GM10248 (cell line): ENCODE data around the gene ADAMTSL1.

Experiments used
- CTCF ChIA-PET: fragments of 300-600 bp; sonication (Branson Sonifier 250); formaldehyde crosslinking; extraction: SDS; loops from one replicate; lab custom pipeline; 2021; ENCODE audit warnings: antibody characterized with exemption; lab: Yijun Ruan, JAX
- POLR2A ChIA-PET: fragments of 350-650 bp; sonication (Branson Sonifier 250); formaldehyde crosslinking; extraction: SDS; loops from one replicate; lab custom pipeline; 2020; ENCODE audit warnings: antibody characterized with exemption; lab: Yijun Ruan, JAX
- DNase-seq: peaks from one replicate; pipeline ENCODE4 v3.0.0; 2012; ENCODE audit errors: extremely low spot score
- CTCF ChIP-seq: IDR thresholded peaks from 2 replicates; pipeline ENCODE4 v1.5.1; 2012; ENCODE audit warnings: mild to moderate bottlenecking, low read depth; ENCODE audit errors: extremely low read depth, missing control alignments, control extremely low read depth

ADAMTSL1 gene

GRCh38 chr9:18798106-18798505 is 324.2 kb downstream of the ADAMTSL1 start:
- no peak for DNase-seq
- CTCF ChIA-PET: interaction anchor here (1.3 kb wide), 1 partner anchor 10 kb away, joined by 3 read pairs; no protein-coding TSS in a partner anchor
- POLR2A ChIA-PET: no interaction called here
- TF ChIP-seq CTCF: no peak

- ChIA-PET CTCF (interaction anchor here (1.3 to 1.4 kb wide), 2 partner anchors 10 to 12 kb away, joined by 3 to 4 read pairs; no protein-coding TSS in a partner anchor), POLR2A (no interaction called here)
- no peak for TF ChIP-seq CTCF
- DNase-seq: no peak
Measured at GRCh38 chr9:18798508-18799290, 324.7 kb downstream of the ADAMTSL1 start.

GRCh38 chr9:18799428-18799827 is 325.5 kb downstream of the ADAMTSL1 start:
- DNase-seq: no peak
- TF ChIP-seq CTCF: no peak
- CTCF ChIA-PET: interaction anchor here (1.1 to 1.4 kb wide), 2 partner anchors 10 to 12 kb away, joined by 4 read pairs; no protein-coding TSS in a partner anchor
- POLR2A ChIA-PET: no interaction called here

- ChIA-PET POLR2A (no interaction called here), CTCF (interaction anchor here (1.1 kb wide), 1 partner anchor 9 kb away, joined by 4 read pairs; no protein-coding TSS in a partner anchor)
- DNase-seq: no peak
- TF ChIP-seq CTCF: no peak
Measured at GRCh38 chr9:18800579-18800978, 326.6 kb downstream of the ADAMTSL1 start.

GRCh38 chr9:18805386-18805785 is 331.4 kb downstream of the ADAMTSL1 start:
- ChIA-PET POLR2A (no interaction called here), CTCF (interaction anchor here (1.0 to 2.4 kb wide), 3 partner anchors 12 to 14 kb away, joined by 4 to 9 read pairs (median 4); no protein-coding TSS in a partner anchor)
- TF ChIP-seq CTCF: no peak
- DNase-seq: no peak

- no peak for TF ChIP-seq CTCF
- ChIA-PET POLR2A (no interaction called here), CTCF (interaction anchor here (0.8 to 1.7 kb wide), 2 partner anchors 10 to 14 kb away, joined by 4 to 5 read pairs; no protein-coding TSS in a partner anchor)
- no peak for DNase-seq
Measured at GRCh38 chr9:18806232-18807080, 332.5 kb downstream of the ADAMTSL1 start.
